GM23338 (cell line): Measurements from ENCODE around the gene CHGA.

Experiments
- CREB1 ChIP-seq: fragments of 250-450 bp; sonication (Bioruptor Pico); IDR thresholded peaks from 2 replicates; pipeline ENCODE4 v1.5.0; 2020; ENCODE audit warnings: low read depth, mild to moderate bottlenecking, moderate library complexity
- CTCF ChIP-seq, 2 experiments: fragments of 200-600 bp in 1 of 2; sonication (generic) in 1 of 2; conservative IDR thresholded peaks; 2 replicates each; pipeline versions ENCODE4 v1.5.1 to v1.6.1; 2016 to 2017; ENCODE audit warnings: antibody characterized with exemption in 2 of 2, low read depth in 2 of 2, mild to moderate bottlenecking in 2 of 2, moderate library complexity in 1 of 2
- EZH2 ChIP-seq: fragments of 200-600 bp; sonication (generic); IDR thresholded peaks from one replicate; pipeline ENCODE4 v1.8.0; 2017; ENCODE audit warnings: antibody characterized with exemption, mild to moderate bottlenecking, low read depth; ENCODE audit not compliant: unreplicated experiment
- EZH2phosphoT487 ChIP-seq: fragments of 200-600 bp; sonication (generic); IDR thresholded peaks from one replicate; pipeline ENCODE4 v1.8.1; 2018; ENCODE audit warnings: antibody characterized with exemption; ENCODE audit not compliant: unreplicated experiment
- POLR2AphosphoS5 ChIP-seq: IDR thresholded peaks from 2 replicates; pipeline ENCODE4 v1.6.1; 2016; ENCODE audit warnings: antibody characterized with exemption, low read depth

GRCh38 chr14:92928961-92929688, 6.2 kb downstream of the CHGA start:
- TF ChIP-seq CTCF (conservative IDR thresholded peaks at IDR 0.05; ENCODE audit: low read depth in 2 of 2): no peak
- TF ChIP-seq POLR2AphosphoS5: no peak
- no peak for TF ChIP-seq EZH2phosphoT487
- no peak for TF ChIP-seq EZH2
- TF ChIP-seq CREB1: no peak
